Islet precursor cell (in vitro differentiated cells): ENCODE data around the gene ARID3A.
"Not testable (repeated sequence)": the region's sequence is repeated elsewhere in the genome, so short reads cannot be mapped to it uniquely, and the experiment has no call there.

Experiments used
- DNase-seq: peaks from one replicate; pipeline ENCODE4 v3.0.0-alpha.2; 2018

ARID3A gene, protein sequence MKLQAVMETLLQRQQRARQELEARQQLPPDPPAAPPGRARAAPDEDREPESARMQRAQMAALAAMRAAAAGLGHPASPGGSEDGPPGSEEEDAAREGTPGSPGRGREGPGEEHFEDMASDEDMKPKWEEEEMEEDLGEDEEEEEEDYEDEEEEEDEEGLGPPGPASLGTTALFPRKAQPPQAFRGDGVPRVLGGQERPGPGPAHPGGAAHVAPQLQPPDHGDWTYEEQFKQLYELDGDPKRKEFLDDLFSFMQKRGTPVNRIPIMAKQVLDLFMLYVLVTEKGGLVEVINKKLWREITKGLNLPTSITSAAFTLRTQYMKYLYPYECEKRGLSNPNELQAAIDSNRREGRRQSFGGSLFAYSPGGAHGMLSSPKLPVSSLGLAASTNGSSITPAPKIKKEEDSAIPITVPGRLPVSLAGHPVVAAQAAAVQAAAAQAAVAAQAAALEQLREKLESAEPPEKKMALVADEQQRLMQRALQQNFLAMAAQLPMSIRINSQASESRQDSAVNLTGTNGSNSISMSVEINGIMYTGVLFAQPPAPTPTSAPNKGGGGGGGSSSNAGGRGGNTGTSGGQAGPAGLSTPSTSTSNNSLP

GRCh38 chr19:925526-926322, at the start of gene ARID3A:
ARID3A (plus strand) TSS chr19:926035; CDS start chr19:929529, 3,494 bp downstream.
- peak; percentile 97 for DNase-seq

DNA sequence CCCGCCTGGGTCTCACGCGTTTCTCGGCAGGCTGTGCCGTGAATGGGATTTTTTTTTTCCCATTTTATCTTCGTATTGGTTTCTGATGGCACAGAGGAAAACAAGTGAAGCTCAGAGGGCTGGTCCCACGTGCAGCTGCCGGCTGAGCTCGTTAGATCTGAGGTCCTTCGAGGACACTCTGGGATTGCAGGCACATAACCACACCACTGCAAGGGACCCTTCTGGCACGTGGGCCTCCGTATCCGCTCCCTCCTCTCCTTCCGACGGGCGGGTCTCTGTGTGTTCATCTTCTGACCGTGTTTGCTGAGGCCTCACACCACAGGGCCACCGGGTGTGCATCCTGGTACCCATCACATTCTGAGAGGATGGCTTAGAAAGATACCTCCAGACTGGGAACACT, 49.7 kb upstream of the ARID3A start:
- no peak for DNase-seq

DNA sequence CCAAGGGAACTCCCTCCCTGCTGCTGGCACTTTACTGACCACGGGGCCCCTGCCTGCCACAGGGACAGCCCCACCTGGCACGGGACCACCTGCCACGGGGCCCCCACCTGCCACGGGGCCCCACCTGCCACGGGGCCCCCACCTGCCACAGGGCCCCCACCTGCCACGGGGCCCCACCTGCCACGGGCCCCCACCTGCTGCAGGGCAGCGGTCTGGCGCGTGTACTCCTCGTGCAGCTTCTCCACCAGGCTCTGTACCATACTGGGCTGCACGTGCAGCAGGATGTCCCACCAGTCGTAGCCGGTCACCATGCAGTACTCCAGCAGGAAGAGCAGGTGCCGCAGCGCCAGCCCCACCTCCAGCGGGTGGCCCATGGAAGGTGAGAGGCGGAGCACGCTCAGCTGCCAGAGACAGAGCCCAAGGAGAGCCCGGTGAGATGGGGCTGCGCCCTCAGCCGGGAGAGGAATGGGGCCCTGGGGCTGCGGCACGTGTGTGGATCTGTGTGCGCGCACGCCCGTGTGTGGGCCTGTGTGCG, 49.0 kb upstream of the ARID3A start:
- no peak for DNase-seq

DNA sequence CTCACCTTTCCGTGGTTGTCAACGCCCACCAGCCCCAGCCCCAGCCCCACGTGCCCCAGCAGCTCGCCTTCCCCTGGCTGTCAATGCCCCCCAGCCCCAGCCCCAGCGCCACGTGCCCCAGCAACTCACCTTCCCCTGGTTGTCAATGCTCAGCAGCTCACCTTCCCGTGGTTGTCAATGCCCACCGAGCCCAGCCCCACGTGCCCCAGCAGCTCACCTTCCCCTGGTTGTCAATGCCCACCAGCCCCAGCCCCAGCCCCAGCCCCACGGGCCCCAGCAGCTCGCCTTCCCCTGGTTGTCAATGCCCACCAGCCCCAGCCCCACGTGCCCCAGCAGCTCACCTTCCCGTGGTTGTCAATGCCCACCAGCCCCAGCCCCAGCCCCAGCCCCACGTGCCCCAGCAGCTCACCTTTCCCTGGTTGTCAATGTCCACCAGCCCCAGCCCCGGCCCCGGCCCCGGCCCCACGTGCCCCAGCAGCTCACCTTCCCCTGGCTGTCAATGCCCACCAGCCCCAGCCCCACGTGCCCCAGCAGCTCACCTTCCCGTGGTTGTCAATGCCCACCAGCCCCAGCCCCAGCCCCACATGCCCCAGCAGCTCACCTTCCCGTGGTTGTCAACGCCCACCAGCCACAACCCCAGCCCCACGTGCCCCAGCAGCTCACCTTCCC, 47.7 kb upstream of the ARID3A start:
- not testable (repeated sequence) for DNase-seq

- DNase-seq, result not testable (repeated sequence)
These were observed 46.9 kb upstream of the ARID3A start for GRCh38 chr19:878751-879561.

DNA sequence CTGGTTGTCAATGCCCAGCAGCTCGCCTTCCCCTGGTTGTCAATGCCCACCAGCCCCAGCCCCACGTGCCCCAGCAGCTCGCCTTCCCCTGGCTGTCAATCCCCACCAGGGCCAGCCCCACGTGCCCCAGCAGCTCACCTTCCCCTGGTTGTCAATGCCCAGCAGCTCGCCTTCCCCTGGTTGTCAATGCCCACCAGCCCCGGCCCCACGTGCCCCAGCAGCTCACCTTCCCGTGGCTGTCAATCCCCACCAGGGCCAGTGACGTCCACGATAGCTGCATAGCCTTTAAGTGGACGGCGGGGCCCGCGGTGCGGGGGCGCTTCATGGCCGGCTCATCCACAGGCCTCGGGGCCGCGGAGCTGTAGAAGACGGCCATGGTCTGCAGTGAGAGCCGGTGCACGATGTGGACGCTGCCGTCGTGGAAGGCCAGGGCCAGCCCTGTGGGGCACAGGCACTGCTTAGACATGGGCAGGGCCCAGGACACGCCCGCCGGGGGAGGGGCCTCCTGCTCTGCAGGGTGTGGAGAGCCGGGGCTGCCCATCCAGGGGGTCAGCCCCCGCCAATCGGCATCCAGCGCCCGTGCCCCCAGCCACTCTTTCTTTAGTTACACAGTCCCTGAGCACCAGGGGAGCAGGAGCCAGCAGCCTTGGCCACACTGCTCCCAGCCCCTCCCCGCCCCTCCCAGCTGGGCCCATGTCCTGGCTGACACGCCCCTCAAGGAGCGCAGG, 46.0 kb upstream of the ARID3A start:
- DNase-seq, result no peak

DNA sequence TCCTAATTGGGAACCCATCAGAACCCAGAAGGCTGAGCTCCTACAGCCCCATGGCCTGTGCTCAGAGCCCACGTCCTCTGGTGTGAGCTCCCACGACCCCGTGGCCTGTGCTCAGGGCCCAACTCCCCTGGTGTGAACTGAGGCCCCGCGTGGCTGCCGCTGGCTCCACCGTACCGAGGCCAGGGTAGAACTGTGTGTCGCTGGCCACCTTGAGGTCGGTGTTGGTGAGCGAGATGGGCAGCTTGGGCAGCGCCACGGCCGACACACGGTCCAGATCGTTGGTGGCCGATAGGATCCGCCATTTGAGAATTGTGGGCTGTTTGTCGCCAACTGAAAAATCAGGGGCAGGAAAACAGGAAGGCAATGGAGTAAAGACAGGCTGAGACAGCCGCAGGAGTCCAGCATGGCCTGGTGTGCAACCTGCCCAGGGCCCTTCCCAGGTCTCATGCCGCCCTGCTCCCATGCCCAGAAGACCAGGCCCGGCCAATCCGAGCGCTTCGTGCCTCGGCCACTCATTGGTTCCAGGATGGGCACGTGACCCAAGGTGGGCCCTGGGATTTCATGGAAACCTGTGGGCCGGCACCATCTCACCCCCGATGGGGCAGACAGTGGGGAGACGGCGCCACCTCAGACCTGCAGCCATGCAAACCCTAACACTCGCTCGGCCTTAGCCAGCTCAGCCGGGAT, 44.3 kb upstream of the ARID3A start:
- DNase-seq, result no peak

DNA sequence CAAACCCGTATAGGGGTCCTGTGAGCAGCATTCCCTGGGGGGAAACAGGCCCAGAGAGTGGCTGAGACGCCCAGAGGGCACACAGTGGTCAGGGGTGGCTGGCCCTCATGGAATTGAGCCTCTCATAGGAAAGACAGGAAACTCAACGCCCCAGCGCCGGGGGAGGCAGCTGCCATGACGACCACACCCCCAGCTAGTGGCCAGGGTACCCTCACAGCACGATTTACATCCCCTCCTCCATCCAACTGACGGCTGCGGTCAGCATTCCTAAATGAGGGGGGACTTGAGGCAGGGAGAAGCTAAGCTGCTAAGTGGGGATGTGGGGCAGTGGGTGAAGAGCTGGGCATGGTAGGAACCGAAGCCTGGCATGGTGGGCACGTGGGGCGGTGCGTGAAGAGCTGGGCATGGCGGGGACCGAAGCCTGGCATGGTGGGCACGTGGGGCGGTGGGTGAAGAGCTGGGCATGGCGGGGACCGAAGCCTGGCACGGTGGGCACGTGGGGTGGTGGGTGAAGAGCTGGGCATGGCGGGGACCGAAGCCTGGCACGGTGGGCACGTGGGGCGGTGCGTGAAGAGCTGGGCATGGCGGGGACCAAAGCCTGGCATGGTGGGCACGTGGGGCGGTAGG, 42.9 kb upstream of the ARID3A start:
- no peak for DNase-seq

- DNase-seq, result peak; percentile 99
These were observed 42.1 kb upstream of the ARID3A start for GRCh38 chr19:883661-884211.

DNA sequence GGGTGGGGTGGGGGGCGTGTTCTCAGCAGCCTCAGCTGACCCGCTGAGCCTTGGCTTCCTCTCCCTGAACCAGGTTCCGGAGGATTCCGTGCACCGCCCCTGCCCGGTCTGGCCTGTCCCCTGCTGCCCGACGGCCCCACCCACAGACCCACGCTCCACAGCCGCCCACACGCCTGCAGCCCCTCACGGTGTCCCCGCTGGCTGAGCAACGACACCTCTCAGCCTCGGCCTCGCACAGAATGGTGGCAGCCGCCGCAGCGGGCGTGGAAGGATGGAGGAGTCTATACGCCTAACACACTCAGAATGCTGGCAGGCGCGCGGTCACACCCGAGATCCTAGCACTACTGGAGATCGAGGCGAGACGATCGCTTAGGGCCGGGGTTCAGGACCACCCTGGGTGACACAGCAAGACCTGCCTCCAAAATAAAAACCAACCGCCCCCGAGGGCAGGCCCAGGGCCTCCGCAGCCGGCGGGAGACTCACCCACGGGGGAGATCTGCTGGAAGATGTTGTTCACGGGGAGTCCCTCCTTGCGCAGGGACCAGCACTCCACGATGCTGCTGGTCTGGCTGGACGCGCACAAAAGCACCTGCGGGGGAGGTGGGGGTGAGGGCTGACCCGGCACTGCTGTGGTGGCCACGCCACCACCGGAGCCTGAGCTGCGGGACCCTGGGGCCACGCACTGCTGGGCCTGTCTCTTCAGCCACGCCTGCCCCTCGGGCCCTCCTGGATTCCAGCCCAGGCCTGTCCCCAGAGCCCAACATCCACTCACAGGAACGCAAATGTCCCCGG, 41.2 kb upstream of the ARID3A start:
- no peak for DNase-seq

DNA sequence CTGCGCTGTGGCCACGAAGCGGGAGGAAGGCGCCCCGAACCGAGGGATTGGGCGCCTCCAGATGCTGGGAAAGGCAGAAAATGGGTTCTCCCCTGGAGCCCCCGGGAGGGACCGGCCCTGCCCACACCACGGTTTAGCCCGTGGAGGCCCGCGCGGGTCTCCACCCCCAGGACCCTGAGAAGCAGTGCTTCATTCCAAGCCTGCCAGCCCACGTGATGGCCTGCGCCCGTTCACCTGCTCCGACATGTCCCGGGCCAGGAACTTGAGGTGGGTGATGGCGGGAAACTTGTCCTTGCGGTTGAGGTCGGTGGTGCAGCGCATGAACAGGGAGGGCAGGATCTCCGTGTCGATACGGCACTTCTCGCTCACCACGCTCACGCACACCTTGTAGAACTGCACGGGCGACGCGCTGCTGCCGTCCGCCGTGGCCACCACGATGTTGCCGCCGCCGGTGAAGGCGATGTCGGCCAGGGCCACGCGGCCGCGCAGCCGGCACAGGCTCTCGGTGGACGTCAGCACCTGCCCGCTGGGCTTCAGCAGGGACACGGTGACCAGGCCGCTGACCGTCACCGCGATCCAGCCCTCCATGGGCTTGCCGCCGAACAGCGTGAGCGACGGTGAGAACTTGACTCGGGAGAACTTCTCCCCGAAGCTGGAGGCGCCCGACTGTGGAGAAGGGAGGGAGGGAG, 40.2 kb upstream of the ARID3A start:
- DNase-seq, result no peak

- peak; percentile 75 for DNase-seq
These were observed 38.8 kb upstream of the ARID3A start for GRCh38 chr19:887072-887471.

GRCh38 chr19:887599-887998, 38.2 kb upstream of the ARID3A start:
- no peak for DNase-seq

DNA sequence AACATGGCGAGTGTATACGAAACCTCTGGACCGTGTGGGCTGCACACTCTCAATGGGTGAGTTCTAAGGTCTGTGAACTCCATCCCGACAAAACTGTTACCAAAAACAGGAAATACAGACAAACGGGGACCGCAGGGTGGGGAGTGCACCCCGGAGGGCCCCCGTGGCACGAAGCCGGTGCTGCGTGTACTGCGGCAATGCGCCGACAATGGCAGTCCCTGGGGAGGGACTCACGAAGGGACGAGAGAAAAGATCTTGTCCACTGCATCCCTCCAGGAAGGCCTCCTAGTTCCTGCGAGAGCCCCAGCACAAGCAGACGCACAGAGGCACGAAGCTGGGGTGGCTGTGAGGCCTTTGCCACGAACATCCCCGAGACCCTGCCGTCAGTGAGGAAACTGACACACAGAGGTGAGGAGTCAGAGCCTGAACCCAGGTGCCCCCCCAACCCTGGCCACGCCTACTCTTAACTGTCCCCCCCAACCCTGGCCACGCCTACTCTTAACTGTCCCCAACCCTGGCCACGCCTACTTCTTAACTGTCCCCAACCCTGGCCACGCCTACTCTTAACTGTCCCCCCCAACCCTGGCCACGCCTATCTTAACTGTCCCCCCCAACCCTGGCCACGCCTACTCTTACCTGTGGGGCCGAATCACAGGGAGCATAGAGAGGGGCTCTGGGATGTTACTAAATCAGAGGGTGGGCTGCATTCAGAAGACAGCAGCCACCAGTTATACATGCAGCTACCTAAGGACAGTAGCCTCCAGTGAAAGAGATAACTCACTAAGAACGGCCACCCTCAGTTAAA, 37.1 kb upstream of the ARID3A start:
- DNase-seq, result no peak

- DNase-seq, result no peak
These were observed 36.1 kb upstream of the ARID3A start for GRCh38 chr19:889662-890295.

- no peak for DNase-seq
These were observed 35.0 kb upstream of the ARID3A start for GRCh38 chr19:890831-891230.
